Measurements from ENCODE around the gene HSFX1.
"Not testable (repeated sequence)": the region's sequence is repeated elsewhere in the genome, so short reads cannot be mapped to it uniquely, and the experiment has no call there.

The HSFX1 gene

GRCh38 chrX:149762696-149763614 is 10.9 kb upstream of the HSFX1 start:
- TF ChIP-seq CTCF (IDR thresholded peaks at IDR 0.05; ENCODE audit: extremely low read depth, missing control alignments): no peak
- no peak for DNase-seq (ENCODE audit: low spot score)

GRCh38 chrX:149770344-149770743 is 3.5 kb upstream of the HSFX1 start:
- not testable (repeated sequence) for DNase-seq (ENCODE audit: low spot score)

GRCh38 chrX:149773026-149773425 is 842 bp upstream of the HSFX1 start:
- DNase-seq (ENCODE audit: low spot score): not testable (repeated sequence)

- DNase-seq (ENCODE audit: low spot score): not testable (repeated sequence)
These were observed 4.1 kb downstream of the HSFX1 start for GRCh38 chrX:149777999-149778398.

GRCh38 chrX:149781727-149782126 is 7.9 kb downstream of the HSFX1 start, which contains the start of gene MAGEA9:
MAGEA9 (plus strand) TSS chrX:149781930; CDS start chrX:149786211, 4,281 bp downstream.
- DNase-seq (ENCODE audit: low spot score): not testable (repeated sequence)

GRCh38 chrX:149795531-149795930 is 21.7 kb downstream of the HSFX1 start:
- DNase-seq (ENCODE audit: low spot score): not testable (repeated sequence)

GRCh38 chrX:149799095-149799714 is 25.3 kb downstream of the HSFX1 start:
- TF ChIP-seq CTCF (IDR thresholded peaks at IDR 0.05; ENCODE audit: extremely low read depth, missing control alignments): no peak
- DNase-seq (ENCODE audit: low spot score): no peak

- TF ChIP-seq CTCF (IDR thresholded peaks at IDR 0.05; ENCODE audit: extremely low read depth, missing control alignments): no peak
These were observed 26.1 kb downstream of the HSFX1 start for GRCh38 chrX:149799938-149800337.

GRCh38 chrX:149803458-149804062 is 29.7 kb downstream of the HSFX1 start:
- no peak for TF ChIP-seq CTCF (IDR thresholded peaks at IDR 0.05; ENCODE audit: extremely low read depth, missing control alignments)

More at GRCh38 chrX:149799938-149800337, 26.1 kb downstream of the HSFX1 start:
- DNase-seq (ENCODE audit: low spot score): no peak

GRCh38 chrX:149804102-149804501 is 30.2 kb downstream of the HSFX1 start:
- DNase-seq (ENCODE audit: low spot score): no peak

More at GRCh38 chrX:149803458-149804062, 29.7 kb downstream of the HSFX1 start:
- DNase-seq (ENCODE audit: low spot score): no peak

More at GRCh38 chrX:149804102-149804501, 30.2 kb downstream of the HSFX1 start:
- TF ChIP-seq CTCF (IDR thresholded peaks at IDR 0.05; ENCODE audit: extremely low read depth, missing control alignments): no peak

All from GM20000 (cell line).